HepG2 (cell line): Measurements from ENCODE around the gene IQCE. TPM values are rescaled to one million over a fixed set of nuclear protein-coding genes. Genes with fewer than 3 reads are reported as not detected.

ENCODE experiments used
- E2F1 ChIP-seq: sonication (generic); formaldehyde crosslinking; IDR thresholded peaks from 2 replicates; pipeline ENCODE4 v1.5.0; 2020; ENCODE audit warnings: missing genetic modification reagents
- FOXC1 ChIP-seq: sonication (generic); formaldehyde crosslinking; IDR thresholded peaks from 2 replicates; pipeline ENCODE4 v1.8.0; 2022; ENCODE audit warnings: mild to moderate bottlenecking, missing genetic modification reagents, borderline replicate concordance
- GABPB1 ChIP-seq: IDR thresholded peaks from 2 replicates; pipeline ENCODE4 v1.6.1; 2016; ENCODE audit warnings: mild to moderate bottlenecking, missing genetic modification reagents, moderate library complexity, missing compliant biosample characterization
- POGZ ChIP-seq: sonication (generic); formaldehyde crosslinking; IDR thresholded peaks from 2 replicates; pipeline ENCODE4 v1.4.0; 2020; ENCODE audit warnings: mild to moderate bottlenecking, missing genetic modification reagents
- POLR2AphosphoS5 ChIP-seq: IDR thresholded peaks from 2 replicates; pipeline ENCODE4 v1.6.1; 2012; ENCODE audit warnings: low read depth, low read length
- SIN3B ChIP-seq: fragments of 150-350 bp; IDR thresholded peaks from 2 replicates; pipeline ENCODE4 v1.6.1; 2014; ENCODE audit warnings: low read length
- TFDP2 ChIP-seq: sonication (generic); formaldehyde crosslinking; IDR thresholded peaks from 2 replicates; pipeline ENCODE4 v1.4.0; 2020; ENCODE audit warnings: missing genetic modification reagents
- WIZ ChIP-seq: sonication (generic); formaldehyde crosslinking; IDR thresholded peaks from 2 replicates; pipeline ENCODE4 v1.5.1; 2020; ENCODE audit warnings: mild to moderate bottlenecking, missing genetic modification reagents
- ZFY ChIP-seq: sonication (generic); formaldehyde crosslinking; IDR thresholded peaks from 2 replicates; pipeline ENCODE4 v1.4.0; 2020; ENCODE audit warnings: missing genetic modification reagents
- ZNF333 ChIP-seq: sonication (generic); formaldehyde crosslinking; IDR thresholded peaks from 2 replicates; pipeline ENCODE4 v1.4.0; 2020; ENCODE audit warnings: mild to moderate bottlenecking, missing genetic modification reagents, borderline replicate concordance
- polyA plus RNA-seq, 8 experiments: library from polyadenylated mRNA; depleted of rRNA in 3 of 8; stranded (reverse) in 7 of 8; unstranded in 1 of 8; fragments of >200 nt; fragmentation: Illumina TruSeq in 4 of 8; extraction: Trizol in 4 of 8; gene quantifications; 2 replicates each; pipeline versions ENCODE4 v1.2.1 to v1.2.3, GENCODE V29; 2011 to 2016; ENCODE audit warnings: low read depth in 4 of 8, missing spikeins in 1 of 8, mixed read lengths in 1 of 8; ENCODE audit not compliant: insufficient read depth in 1 of 8
- total RNA-seq, 5 experiments: library from RNA; depleted of rRNA; stranded (reverse); fragments of >200 nt; fragmentation: Illumina TruSeq; extraction: Trizol; gene quantifications; 2 replicates each; pipeline ENCODE4 v1.2.3, GENCODE V29; 2016; ENCODE audit warnings: low read depth in 1 of 5
- TF ChIP-seq, protein P1 (sequence below): sonication (generic); formaldehyde crosslinking; IDR thresholded peaks from 2 replicates; pipeline ENCODE4 v1.4.0; 2020; ENCODE audit warnings: missing genetic modification reagents
- TF ChIP-seq, protein P2 (sequence below): sonication (generic); formaldehyde crosslinking; IDR thresholded peaks from 2 replicates; pipeline ENCODE4 v1.5.0; 2020; ENCODE audit warnings: mild to moderate bottlenecking, missing genetic modification reagents, borderline replicate concordance
- TF ChIP-seq, protein P3 (sequence below): sonication (generic); formaldehyde crosslinking; IDR thresholded peaks from 2 replicates; pipeline ENCODE4 v1.5.0; 2020; ENCODE audit warnings: mild to moderate bottlenecking, missing genetic modification reagents, borderline replicate concordance

Gene IQCE
- total and polyA plus RNA-seq, 2 of the 13 experiments (the other 11 are each of a cell fraction or from before 2014, with no cell fraction given), result 1.5 to 2.5 TPM

DNA sequence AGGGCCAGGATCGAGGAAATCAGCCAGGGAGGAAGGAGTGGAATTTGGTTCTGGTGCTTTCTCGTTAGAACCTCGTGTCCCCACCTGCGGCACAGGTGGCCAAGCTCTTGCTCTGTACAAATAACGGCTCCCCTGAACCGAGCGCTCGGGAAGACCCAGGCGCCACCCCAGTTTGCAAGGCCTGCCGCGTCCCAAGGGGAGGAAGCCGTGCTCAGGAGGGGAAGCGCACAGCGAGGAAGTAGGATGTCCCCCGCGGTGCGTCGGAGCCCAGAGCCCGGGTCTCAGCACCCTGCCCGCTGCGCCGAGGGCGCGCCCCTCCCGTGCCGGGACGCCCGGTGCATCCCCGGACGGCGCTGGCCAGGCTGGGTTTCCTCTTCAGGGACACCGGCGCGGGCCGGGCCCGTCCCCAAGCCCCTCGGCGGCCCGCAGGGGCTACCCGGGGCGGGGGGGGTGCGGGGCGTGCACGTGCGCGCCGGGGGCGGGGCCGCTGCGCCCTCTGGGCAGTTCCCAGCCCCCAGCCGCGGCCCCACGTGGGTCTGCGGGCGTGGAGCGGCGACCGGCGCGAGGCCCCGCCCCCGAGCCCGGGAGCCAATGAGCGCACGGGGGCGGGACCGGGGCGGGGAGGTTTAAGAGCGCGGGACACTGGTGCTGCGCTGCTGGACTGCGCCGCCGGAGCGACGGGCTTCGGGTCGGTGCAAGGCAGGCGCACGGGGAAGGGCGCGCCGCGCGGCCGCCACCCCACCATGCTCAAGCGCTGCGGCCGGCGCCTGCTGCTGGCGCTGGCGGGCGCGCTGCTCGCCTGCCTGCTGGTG is 39.5 kb upstream of the IQCE start, which contains the start of gene LFNG (continued):
- TF ChIP-seq E2F1 (peak; percentile 20; the same call in 1 of the 2 replicates), SIN3B (no peak), POLR2AphosphoS5 (peak; percentile 45; the same call in 1 of the 2 replicates), POGZ (CRISPR knock-in tag) (no peak), TFDP2 (CRISPR knock-in tag) (peak; percentile 83), GABPB1 (peak; percentile 31; the same call in 1 of the 2 replicates), ZFY (peak; percentile 51; the same call in 1 of the 2 replicates), WIZ (CRISPR knock-in tag) (no peak), ZNF333 (CRISPR knock-in tag) (no peak; the same call in 1 of the 2 replicates), FOXC1 (CRISPR knock-in tag) (0 out of 2 replicates have a peak, but pooled peaks have one; percentile 30)
- TF ChIP-seq, protein P1, sequence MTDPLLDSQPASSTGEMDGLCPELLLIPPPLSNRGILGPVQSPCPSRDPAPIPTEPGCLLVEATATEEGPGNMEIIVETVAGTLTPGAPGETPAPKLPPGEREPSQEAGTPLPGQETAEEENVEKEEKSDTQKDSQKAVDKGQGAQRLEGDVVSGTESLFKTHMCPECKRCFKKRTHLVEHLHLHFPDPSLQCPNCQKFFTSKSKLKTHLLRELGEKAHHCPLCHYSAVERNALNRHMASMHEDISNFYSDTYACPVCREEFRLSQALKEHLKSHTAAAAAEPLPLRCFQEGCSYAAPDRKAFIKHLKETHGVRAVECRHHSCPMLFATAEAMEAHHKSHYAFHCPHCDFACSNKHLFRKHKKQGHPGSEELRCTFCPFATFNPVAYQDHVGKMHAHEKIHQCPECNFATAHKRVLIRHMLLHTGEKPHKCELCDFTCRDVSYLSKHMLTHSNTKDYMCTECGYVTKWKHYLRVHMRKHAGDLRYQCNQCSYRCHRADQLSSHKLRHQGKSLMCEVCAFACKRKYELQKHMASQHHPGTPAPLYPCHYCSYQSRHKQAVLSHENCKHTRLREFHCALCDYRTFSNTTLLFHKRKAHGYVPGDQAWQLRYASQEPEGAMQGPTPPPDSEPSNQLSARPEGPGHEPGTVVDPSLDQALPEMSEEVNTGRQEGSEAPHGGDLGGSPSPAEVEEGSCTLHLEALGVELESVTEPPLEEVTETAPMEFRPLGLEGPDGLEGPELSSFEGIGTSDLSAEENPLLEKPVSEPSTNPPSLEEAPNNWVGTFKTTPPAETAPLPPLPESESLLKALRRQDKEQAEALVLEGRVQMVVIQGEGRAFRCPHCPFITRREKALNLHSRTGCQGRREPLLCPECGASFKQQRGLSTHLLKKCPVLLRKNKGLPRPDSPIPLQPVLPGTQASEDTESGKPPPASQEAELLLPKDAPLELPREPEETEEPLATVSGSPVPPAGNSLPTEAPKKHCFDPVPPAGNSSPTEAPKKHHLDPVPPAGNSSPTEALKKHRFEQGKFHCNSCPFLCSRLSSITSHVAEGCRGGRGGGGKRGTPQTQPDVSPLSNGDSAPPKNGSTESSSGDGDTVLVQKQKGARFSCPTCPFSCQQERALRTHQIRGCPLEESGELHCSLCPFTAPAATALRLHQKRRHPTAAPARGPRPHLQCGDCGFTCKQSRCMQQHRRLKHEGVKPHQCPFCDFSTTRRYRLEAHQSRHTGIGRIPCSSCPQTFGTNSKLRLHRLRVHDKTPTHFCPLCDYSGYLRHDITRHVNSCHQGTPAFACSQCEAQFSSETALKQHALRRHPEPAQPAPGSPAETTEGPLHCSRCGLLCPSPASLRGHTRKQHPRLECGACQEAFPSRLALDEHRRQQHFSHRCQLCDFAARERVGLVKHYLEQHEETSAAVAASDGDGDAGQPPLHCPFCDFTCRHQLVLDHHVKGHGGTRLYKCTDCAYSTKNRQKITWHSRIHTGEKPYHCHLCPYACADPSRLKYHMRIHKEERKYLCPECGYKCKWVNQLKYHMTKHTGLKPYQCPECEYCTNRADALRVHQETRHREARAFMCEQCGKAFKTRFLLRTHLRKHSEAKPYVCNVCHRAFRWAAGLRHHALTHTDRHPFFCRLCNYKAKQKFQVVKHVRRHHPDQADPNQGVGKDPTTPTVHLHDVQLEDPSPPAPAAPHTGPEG (CRISPR knock-in tag), result peak; percentile 61; the same call in 1 of the 2 replicates
- TF ChIP-seq, protein P2, sequence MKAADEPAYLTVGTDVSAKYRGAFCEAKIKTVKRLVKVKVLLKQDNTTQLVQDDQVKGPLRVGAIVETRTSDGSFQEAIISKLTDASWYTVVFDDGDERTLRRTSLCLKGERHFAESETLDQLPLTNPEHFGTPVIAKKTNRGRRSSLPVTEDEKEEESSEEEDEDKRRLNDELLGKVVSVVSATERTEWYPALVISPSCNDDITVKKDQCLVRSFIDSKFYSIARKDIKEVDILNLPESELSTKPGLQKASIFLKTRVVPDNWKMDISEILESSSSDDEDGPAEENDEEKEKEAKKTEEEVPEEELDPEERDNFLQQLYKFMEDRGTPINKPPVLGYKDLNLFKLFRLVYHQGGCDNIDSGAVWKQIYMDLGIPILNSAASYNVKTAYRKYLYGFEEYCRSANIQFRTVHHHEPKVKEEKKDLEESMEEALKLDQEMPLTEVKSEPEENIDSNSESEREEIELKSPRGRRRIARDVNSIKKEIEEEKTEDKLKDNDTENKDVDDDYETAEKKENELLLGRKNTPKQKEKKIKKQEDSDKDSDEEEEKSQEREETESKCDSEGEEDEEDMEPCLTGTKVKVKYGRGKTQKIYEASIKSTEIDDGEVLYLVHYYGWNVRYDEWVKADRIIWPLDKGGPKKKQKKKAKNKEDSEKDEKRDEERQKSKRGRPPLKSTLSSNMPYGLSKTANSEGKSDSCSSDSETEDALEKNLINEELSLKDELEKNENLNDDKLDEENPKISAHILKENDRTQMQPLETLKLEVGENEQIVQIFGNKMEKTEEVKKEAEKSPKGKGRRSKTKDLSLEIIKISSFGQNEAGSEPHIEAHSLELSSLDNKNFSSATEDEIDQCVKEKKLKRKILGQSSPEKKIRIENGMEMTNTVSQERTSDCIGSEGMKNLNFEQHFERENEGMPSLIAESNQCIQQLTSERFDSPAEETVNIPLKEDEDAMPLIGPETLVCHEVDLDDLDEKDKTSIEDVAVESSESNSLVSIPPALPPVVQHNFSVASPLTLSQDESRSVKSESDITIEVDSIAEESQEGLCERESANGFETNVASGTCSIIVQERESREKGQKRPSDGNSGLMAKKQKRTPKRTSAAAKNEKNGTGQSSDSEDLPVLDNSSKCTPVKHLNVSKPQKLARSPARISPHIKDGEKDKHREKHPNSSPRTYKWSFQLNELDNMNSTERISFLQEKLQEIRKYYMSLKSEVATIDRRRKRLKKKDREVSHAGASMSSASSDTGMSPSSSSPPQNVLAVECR (CRISPR knock-in tag), result peak; percentile 63; the same call in 1 of the 2 replicates
- TF ChIP-seq, protein P3, sequence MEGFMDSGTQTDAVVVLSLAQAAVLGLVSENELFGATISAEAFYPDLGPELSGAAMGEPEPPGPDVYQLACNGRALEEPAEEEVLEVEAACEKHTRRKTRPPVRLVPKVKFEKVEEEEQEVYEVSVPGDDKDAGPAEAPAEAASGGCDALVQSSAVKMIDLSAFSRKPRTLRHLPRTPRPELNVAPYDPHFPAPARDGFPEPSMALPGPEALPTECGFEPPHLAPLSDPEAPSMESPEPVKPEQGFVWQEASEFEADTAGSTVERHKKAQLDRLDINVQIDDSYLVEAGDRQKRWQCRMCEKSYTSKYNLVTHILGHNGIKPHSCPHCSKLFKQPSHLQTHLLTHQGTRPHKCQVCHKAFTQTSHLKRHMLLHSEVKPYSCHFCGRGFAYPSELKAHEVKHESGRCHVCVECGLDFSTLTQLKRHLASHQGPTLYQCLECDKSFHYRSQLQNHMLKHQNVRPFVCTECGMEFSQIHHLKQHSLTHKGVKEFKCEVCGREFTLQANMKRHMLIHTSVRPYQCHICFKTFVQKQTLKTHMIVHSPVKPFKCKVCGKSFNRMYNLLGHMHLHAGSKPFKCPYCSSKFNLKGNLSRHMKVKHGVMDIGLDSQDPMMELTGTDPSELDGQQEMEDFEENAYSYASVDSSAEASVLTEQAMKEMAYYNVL (CRISPR knock-in tag), result no peak
